Panc1 (cell line): ENCODE results near the gene PNP.

Source experiments
- CTCF ChIP-seq: fragments of 450-650 bp; IDR thresholded peaks from 2 replicates; pipeline ENCODE4 v1.5.1; 2017; ENCODE audit warnings: mild to moderate bottlenecking
- POLR2AphosphoS5 ChIP-seq: IDR thresholded peaks from 2 replicates; pipeline ENCODE4 v1.6.1; 2012; ENCODE audit warnings: mild to moderate bottlenecking, low read depth, low read length, moderate library complexity
- SIN3A ChIP-seq: IDR thresholded peaks from 2 replicates; pipeline ENCODE4 v1.6.1; 2012; ENCODE audit warnings: low read depth, mild to moderate bottlenecking, low read length, moderate library complexity, borderline replicate concordance; ENCODE audit not compliant: insufficient read depth
- TCF7L2 ChIP-seq: IDR thresholded peaks from 2 replicates; pipeline ENCODE4 v1.6.1; 2011; ENCODE audit warnings: mild to moderate bottlenecking, low read depth, low read length, inconsistent platforms
- TF ChIP-seq, protein P1 (sequence below), 2 experiments: IDR thresholded peaks; 2 replicates each; pipeline ENCODE4 v1.6.1; 2011 to 2012; ENCODE audit warnings: low read depth in 2 of 2, control low read depth in 1 of 2, low read length in 1 of 2, mild to moderate bottlenecking in 1 of 2, moderate library complexity in 1 of 2; ENCODE audit not compliant: insufficient read depth in 1 of 2

- TF ChIP-seq POLR2AphosphoS5 (no peak), CTCF (no peak), TCF7L2 (no peak), SIN3A (no peak)
- TF ChIP-seq, protein P1, sequence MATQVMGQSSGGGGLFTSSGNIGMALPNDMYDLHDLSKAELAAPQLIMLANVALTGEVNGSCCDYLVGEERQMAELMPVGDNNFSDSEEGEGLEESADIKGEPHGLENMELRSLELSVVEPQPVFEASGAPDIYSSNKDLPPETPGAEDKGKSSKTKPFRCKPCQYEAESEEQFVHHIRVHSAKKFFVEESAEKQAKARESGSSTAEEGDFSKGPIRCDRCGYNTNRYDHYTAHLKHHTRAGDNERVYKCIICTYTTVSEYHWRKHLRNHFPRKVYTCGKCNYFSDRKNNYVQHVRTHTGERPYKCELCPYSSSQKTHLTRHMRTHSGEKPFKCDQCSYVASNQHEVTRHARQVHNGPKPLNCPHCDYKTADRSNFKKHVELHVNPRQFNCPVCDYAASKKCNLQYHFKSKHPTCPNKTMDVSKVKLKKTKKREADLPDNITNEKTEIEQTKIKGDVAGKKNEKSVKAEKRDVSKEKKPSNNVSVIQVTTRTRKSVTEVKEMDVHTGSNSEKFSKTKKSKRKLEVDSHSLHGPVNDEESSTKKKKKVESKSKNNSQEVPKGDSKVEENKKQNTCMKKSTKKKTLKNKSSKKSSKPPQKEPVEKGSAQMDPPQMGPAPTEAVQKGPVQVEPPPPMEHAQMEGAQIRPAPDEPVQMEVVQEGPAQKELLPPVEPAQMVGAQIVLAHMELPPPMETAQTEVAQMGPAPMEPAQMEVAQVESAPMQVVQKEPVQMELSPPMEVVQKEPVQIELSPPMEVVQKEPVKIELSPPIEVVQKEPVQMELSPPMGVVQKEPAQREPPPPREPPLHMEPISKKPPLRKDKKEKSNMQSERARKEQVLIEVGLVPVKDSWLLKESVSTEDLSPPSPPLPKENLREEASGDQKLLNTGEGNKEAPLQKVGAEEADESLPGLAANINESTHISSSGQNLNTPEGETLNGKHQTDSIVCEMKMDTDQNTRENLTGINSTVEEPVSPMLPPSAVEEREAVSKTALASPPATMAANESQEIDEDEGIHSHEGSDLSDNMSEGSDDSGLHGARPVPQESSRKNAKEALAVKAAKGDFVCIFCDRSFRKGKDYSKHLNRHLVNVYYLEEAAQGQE (IDR thresholded peaks at IDR 0.05; ENCODE audit: insufficient read depth in 1 of 2, low read depth in 2 of 2, low read length in 1 of 2), result no peak
Observed at GRCh38 chr14:20468764-20469241, 403 bp upstream of the PNP start.
